Measurements from ENCODE around the gene MTIF3.

MTIF3 gene

GRCh38 chr13:27449936-27450828 lies at the start of gene MTIF3:
MTIF3 (minus strand) TSS chr13:27450564; CDS start chr13:27440448, 10,116 bp downstream.
- peak; percentile 73 for DNase-seq (ENCODE audit: low read depth)

- no peak for DNase-seq (ENCODE audit: low read depth)
Observed at GRCh38 chr13:27497563-27498230, 47.3 kb upstream of the MTIF3 start.

- no peak for DNase-seq (ENCODE audit: low read depth)
Observed at GRCh38 chr13:27496536-27497273, 46.3 kb upstream of the MTIF3 start.

GRCh38 chr13:27496006-27496405 lies 45.6 kb upstream of the MTIF3 start:
- no peak for DNase-seq (ENCODE audit: low read depth)

- DNase-seq (ENCODE audit: low read depth), result no peak
Observed at GRCh38 chr13:27495551-27495950, 45.2 kb upstream of the MTIF3 start.

GRCh38 chr13:27493981-27494380 lies 43.6 kb upstream of the MTIF3 start:
- DNase-seq (ENCODE audit: low read depth), result no peak

GRCh38 chr13:27489456-27489855 lies 39.1 kb upstream of the MTIF3 start:
- no peak for DNase-seq (ENCODE audit: low read depth)

- no peak for DNase-seq (ENCODE audit: low read depth)
Observed at GRCh38 chr13:27487776-27488175, 37.4 kb upstream of the MTIF3 start.

- DNase-seq (ENCODE audit: low read depth), result no peak
Observed at GRCh38 chr13:27483421-27483820, 33.1 kb upstream of the MTIF3 start.

GRCh38 chr13:27482983-27483382 lies 32.6 kb upstream of the MTIF3 start:
- DNase-seq (ENCODE audit: low read depth), result no peak

- no peak for DNase-seq (ENCODE audit: low read depth)
Observed at GRCh38 chr13:27481766-27482165, 31.4 kb upstream of the MTIF3 start.

GRCh38 chr13:27476943-27477703 lies 26.8 kb upstream of the MTIF3 start:
- peak; percentile 38 for DNase-seq (ENCODE audit: low read depth)

- DNase-seq (ENCODE audit: low read depth), result no peak
Observed at GRCh38 chr13:27474751-27475268, 24.4 kb upstream of the MTIF3 start.

GRCh38 chr13:27472941-27473340 lies 22.6 kb upstream of the MTIF3 start:
- DNase-seq (ENCODE audit: low read depth), result no peak

- DNase-seq (ENCODE audit: low read depth), result no peak
Observed at GRCh38 chr13:27472441-27472840, 22.1 kb upstream of the MTIF3 start.

- DNase-seq (ENCODE audit: low read depth), result no peak
Observed at GRCh38 chr13:27470075-27470820, 19.9 kb upstream of the MTIF3 start.

- no peak for DNase-seq (ENCODE audit: low read depth)
Observed at GRCh38 chr13:27466513-27466912, 16.1 kb upstream of the MTIF3 start.

GRCh38 chr13:27465611-27466010 lies 15.2 kb upstream of the MTIF3 start:
- no peak for DNase-seq (ENCODE audit: low read depth)

- DNase-seq (ENCODE audit: low read depth), result no peak
Observed at GRCh38 chr13:27463500-27463899, 13.1 kb upstream of the MTIF3 start.

- no peak for DNase-seq (ENCODE audit: low read depth)
Observed at GRCh38 chr13:27461940-27462584, 11.7 kb upstream of the MTIF3 start.
